ENCODE results near the gene BACH2. TPM values are rescaled to one million over a fixed set of nuclear protein-coding genes. Genes with fewer than 3 reads are reported as not detected.
"Not testable (repeated sequence)": the region's sequence is repeated elsewhere in the genome, so short reads cannot be mapped to it uniquely, and the experiment has no call there.

The BACH2 gene
- polyA plus RNA-seq (2012; ENCODE audit: missing spikeins) = 0.02 TPM

DNA sequence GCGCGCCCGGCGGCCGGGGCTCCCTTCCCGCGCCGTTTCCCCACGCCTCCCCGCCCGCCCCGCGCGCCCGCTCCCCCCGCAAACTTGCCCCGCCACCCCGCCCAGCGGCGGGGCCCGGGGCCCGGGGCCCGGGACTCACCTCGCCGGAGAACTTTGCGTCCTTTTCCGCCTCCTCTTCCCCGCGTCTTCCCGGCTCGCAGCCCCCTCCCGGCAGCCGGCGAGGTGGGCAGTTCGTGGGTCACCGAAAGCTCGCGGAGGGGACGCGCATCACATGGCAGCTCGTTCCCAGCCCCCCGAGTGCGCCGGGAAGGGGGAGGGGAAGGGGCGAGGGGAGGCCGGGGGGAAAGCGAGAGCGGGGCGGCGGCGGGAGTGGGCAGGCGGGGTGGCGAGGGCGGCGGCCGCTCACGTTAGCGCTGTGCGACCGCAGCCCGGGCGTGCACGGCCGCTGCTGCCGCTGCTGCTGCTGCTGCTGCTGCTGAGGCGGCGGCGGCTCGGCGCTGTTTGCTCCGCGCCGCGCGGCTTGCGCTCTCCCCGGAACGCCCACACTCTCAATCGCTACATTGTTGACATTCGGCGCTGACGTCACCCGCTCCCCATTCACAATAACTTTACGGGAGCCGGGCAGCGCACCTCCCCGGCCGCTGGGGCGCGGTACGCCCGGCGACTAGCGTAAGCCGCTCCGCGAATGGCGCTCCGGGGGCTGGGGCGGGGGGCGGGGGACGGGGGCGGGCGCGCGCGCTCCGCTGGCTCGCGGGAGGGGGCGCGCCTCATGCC, at the start of gene BACH2:
BACH2 (minus strand) TSS at position 503 of the 774 bp plus-strand sequence. CDS start 287,999 bp downstream, outside the sequence.
- TF ChIP-seq TAF1 (IDR thresholded peaks at IDR 0.05; ENCODE audit: borderline replicate concordance, low read depth, low read length) (no peak), POLR2A (IDR thresholded peaks at IDR 0.05; ENCODE audit: low read depth, low read length) (no peak), POLR2AphosphoS5 (IDR thresholded peaks at IDR 0.05; ENCODE audit: low read depth, low read length) (no peak)
- DNase-seq (ENCODE audit: insufficient read length) = peak; percentile 34
- no peak for FAIRE-seq

DNA sequence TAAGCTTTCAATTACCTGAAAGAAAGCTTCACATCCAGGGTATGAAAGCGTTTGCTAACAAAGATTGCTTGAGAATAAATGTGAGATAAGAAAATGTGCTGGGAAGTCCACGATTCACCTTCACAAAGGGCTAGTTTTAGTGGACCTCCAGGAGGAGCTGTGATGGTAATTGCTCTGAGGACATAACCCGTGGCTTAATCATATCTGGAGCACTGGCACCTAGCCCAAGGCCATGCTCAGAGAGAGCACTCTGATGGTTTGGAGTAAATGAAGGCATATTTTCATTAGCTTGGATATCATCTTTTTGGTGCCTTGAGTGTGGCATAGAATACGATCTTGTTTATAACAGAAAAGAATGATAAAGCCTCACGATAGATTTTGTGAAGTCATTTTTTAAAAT, 46.9 kb upstream of the BACH2 start:
- FAIRE-seq (no peak), DNase-seq (ENCODE audit: insufficient read length) (no peak)
- TF ChIP-seq POLR2A (IDR thresholded peaks at IDR 0.05; ENCODE audit: low read depth, low read length) (no peak), POLR2AphosphoS5 (IDR thresholded peaks at IDR 0.05; ENCODE audit: low read depth, low read length) (no peak), TAF1 (IDR thresholded peaks at IDR 0.05; ENCODE audit: borderline replicate concordance, low read depth, low read length) (no peak)

DNA sequence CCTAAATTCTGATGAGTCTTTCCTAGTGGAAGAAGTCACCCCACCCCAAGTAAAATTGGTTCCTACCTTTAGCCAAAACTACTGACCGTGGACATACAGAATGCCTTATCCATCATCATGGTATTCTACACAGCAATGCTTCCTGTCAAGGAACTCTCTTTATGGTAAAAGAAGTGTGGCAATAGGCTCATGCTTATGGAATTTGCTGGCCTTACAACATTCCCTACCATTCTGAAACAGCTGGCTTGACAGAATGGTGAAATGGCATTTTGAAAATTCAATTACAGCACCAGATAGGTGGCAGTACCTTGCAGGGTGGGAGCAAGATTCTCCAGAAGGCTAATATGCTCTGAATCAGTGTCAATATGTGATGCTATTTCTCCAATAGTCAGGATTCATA, 41.8 kb upstream of the BACH2 start:
- no peak for FAIRE-seq
- DNase-seq (ENCODE audit: insufficient read length) = no peak
- TF ChIP-seq TAF1 (IDR thresholded peaks at IDR 0.05; ENCODE audit: borderline replicate concordance, low read depth, low read length) = no peak
- no peak for TF ChIP-seq POLR2AphosphoS5 (IDR thresholded peaks at IDR 0.05; ENCODE audit: low read depth, low read length)
- no peak for TF ChIP-seq POLR2A (IDR thresholded peaks at IDR 0.05; ENCODE audit: low read depth, low read length)

DNA sequence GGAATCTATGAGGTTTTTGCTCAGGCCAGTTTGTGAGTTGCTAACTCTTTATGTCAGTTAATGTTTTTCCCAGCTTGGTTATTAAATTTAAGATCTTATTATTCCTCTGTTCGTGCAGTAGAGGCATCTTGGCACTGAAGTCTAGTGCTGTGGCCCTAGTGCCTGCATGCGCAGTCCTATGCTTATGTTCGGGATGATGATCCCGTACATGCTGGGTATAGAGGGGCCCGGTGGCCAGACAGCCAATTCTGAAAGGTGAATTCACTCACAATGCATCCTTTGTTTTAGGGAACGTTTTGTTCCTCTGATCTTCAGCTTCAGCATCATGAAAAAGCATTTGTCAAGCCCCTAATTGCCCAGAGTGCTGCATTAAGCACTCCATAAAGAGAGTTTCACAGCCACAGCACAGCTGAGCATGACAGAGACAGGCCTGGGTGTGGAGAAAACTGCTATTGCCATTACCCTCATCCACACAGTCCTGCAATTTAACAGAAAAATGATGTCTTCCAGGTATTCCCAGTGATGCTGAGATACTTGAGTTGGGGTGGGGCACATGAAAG, 39.8 kb upstream of the BACH2 start:
- FAIRE-seq (no peak), DNase-seq (ENCODE audit: insufficient read length) (no peak)
- TF ChIP-seq POLR2AphosphoS5 (IDR thresholded peaks at IDR 0.05; ENCODE audit: low read depth, low read length) (no peak), TAF1 (IDR thresholded peaks at IDR 0.05; ENCODE audit: borderline replicate concordance, low read depth, low read length) (no peak), POLR2A (IDR thresholded peaks at IDR 0.05; ENCODE audit: low read depth, low read length) (no peak)

DNA sequence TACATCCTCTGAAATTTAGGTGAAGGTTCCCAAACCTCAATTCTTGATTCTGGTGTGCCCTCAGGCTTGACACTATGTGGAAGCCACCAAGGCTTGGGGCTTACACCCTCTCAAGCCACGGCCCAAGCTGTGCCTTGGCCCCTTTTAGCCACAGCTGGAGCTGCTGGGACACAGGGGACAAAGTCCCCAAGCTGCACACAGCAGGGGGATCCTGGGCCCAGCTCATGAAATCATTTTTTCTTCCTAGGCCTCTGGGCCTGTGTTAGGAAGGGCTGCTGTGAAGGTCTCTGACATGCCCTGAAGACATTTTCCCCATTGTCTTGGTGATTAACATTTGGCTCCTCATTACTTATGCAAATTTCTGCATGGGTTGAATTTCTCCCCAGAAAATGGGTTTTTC, 37.3 kb upstream of the BACH2 start:
- DNase-seq (ENCODE audit: insufficient read length) (no peak), FAIRE-seq (no peak)
- TF ChIP-seq POLR2AphosphoS5 (IDR thresholded peaks at IDR 0.05; ENCODE audit: low read depth, low read length) (no peak), TAF1 (IDR thresholded peaks at IDR 0.05; ENCODE audit: borderline replicate concordance, low read depth, low read length) (no peak), POLR2A (IDR thresholded peaks at IDR 0.05; ENCODE audit: low read depth, low read length) (no peak)

DNA sequence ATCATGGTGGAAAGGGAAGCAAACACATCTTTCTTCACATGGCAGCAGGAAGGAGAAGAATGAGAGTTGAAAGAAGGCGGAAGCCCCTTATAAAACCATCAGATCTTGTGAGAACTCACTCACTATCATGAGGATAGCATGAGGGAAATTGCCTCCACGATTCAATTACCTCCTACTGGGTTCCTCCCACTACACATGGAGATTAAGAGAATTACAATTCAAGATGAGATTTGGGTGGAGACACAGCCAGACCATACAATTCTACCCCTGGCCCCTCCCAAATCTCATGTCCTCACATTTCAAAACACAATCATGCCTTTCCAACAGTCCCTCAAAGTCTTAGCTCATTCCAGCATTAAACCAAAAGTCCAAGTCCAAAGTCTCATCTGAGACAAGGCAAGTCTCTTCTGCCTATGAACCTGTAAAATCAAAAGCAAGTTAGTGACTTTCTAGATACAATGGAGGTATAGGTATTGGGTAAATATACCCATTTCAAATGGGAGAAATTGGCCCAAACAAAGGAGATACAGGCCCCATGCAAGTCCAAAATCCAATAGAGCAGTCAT, 36.4 kb upstream of the BACH2 start:
- FAIRE-seq; DNase-seq (ENCODE audit: insufficient read length): not testable (repeated sequence)

DNA sequence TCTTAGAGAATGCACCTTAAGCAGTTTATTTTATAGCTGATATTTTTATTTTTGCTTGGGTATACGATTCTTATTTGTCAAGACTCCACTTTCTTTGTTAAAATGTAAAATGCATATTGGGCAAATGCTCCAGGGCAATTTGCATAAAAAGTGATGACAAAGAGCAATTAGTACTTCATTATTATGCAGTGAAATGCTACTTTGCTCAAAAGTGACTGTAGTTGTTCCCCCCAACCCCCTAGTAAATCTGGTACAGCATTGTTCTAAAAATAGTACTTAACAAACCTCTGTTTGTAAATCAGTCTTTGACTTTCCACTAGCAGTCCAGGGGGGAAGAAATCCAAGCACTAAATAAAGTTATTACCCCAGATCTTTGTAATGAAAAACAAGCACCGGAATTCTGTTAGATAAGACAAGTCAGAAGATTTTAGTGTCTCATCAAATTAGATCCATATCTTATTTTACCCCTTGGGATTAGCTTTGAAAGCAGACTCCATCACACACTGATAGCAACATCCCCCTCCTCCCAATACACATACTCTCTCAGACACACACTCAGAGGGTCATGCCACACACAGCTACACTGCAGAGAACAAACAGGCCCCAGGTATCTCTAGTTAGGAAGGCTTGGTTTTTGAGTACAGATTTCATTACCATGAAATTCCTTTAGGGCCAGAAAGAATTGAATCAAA, 32.9 kb upstream of the BACH2 start:
- TF ChIP-seq TAF1 (IDR thresholded peaks at IDR 0.05; ENCODE audit: borderline replicate concordance, low read depth, low read length) (no peak), POLR2A (IDR thresholded peaks at IDR 0.05; ENCODE audit: low read depth, low read length) (no peak), POLR2AphosphoS5 (IDR thresholded peaks at IDR 0.05; ENCODE audit: low read depth, low read length) (no peak)
- FAIRE-seq (no peak), DNase-seq (ENCODE audit: insufficient read length) (no peak)

DNA sequence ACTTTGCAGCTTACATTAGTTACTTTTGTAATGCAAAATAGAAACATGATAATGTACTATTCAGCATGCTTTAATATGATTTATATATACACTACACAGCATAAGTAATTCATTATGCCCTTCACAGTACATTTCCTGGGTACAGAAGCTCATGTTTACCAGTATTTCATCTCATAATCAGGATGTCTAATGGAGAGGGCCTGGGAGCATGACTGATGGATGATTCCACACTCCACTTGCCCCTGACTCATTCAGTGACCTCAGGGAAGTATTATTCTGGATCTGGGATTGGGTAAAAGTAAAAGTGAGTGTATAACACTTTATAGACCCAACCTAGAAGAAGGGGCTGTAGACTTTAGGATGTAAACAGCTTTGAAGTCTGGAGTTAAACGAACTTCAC, 31.4 kb upstream of the BACH2 start:
- DNase-seq (ENCODE audit: insufficient read length) (no peak), FAIRE-seq (no peak)
- TF ChIP-seq TAF1 (IDR thresholded peaks at IDR 0.05; ENCODE audit: borderline replicate concordance, low read depth, low read length) = no peak
- no peak for TF ChIP-seq POLR2AphosphoS5 (IDR thresholded peaks at IDR 0.05; ENCODE audit: low read depth, low read length)

DNA sequence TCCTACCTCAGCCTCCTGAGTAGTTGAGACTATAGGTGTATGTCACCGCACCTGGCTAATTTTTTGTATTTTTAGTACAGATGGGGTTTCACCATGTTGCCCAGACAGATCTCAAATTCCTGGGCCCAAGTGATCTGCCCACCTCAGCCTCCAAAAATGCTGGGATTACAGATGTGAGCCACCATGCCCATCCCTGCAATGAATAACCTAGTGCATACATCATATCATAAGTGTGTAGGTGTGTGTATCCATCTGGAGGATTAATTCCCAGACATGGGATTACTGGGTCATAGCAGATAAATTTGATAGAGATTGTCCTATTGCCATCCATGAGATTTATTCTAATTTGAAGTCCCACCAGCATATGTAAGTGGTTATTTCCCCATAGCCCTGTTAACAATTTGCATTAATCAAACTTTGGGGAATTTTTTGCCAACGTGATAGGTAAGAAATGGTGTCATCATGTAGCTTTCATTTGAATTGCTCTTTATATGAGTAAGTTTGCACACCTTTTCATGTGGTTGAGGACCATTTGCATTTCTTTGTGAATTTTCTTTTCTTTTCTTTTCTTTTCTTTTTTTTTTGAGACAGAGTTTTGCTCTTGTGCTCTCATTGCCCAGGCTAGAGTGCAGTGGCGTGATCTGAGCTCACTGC, 29.9 kb upstream of the BACH2 start:
- no peak for TF ChIP-seq TAF1 (IDR thresholded peaks at IDR 0.05; ENCODE audit: borderline replicate concordance, low read depth, low read length)
- no peak for DNase-seq (ENCODE audit: insufficient read length)
- FAIRE-seq = no peak

DNA sequence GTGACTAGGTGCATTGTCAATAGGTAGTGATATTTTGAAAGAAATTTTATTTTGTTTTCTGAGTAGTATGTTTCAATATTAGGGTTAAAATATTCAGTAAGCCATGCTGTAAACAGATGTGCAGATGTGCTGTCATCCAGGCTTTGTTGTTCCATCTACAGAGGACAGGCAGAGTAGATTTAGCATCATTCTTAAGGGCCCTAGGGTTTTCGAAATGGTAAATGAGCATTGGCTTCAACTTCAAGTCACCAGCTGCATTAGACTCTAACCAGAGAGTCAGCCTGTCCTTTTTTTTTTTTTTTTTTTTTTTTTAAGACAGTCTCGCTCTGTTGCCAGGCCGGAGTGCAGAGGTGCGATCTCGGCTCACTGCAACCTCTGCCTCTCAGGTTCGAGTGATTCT, 27.1 kb upstream of the BACH2 start:
- FAIRE-seq = no peak
- TF ChIP-seq POLR2A (IDR thresholded peaks at IDR 0.05; ENCODE audit: low read depth, low read length) = no peak
- TF ChIP-seq TAF1 (IDR thresholded peaks at IDR 0.05; ENCODE audit: borderline replicate concordance, low read depth, low read length) = no peak
- no peak for TF ChIP-seq POLR2AphosphoS5 (IDR thresholded peaks at IDR 0.05; ENCODE audit: low read depth, low read length)
- no peak for DNase-seq (ENCODE audit: insufficient read length)

DNA sequence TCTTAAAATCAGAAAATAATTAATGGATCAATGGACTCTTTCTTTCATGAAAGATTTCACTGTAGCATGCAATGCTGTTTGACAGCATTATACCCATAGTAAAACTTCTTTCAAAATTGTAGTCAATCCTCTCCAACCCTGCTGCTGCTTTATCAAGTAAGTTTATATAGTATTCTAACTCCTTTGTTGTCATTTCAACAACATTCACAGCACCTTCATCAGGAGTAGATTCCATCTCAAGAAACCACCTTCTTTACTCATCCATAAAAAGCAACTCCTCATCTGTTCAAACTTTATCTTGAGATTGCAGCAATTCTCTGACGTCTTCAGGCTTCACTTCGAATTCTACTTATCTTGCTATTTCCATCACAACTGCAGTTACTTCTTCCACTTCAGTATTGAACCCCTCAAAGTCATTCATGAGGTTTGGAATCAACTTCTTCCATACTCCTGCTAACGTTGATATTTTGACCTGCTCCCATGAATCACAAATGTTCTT, 26.4 kb upstream of the BACH2 start:
- TF ChIP-seq POLR2A (IDR thresholded peaks at IDR 0.05; ENCODE audit: low read depth, low read length) (no peak), TAF1 (IDR thresholded peaks at IDR 0.05; ENCODE audit: borderline replicate concordance, low read depth, low read length) (no peak), POLR2AphosphoS5 (IDR thresholded peaks at IDR 0.05; ENCODE audit: low read depth, low read length) (no peak)
- FAIRE-seq (no peak), DNase-seq (ENCODE audit: insufficient read length) (no peak)

Data from GM12892 (cell line).